Esophagus muscularis mucosa (tissue), 4 donors: ENCODE results near the gene ACTN4. TPM values are rescaled to one million over a fixed set of nuclear protein-coding genes. Genes with fewer than 3 reads are reported as not detected.

Source experiments
- DNase-seq: peaks from one replicate; pipeline ENCODE4 v3.0.0-alpha.2; 2017; ENCODE audit errors: extremely low spot score
- H3K27ac ChIP-seq, 4 donors: fragments of 200-600 bp; sonication (generic); replicated peaks in 1 of 4; 1 replicate in 3 of 4; 2 replicates in 1 of 4; pipeline ENCODE4 v1.5.1; 2016 to 2019; ENCODE audit warnings: mild to moderate bottlenecking in 1 of 4
- H3K27me3 ChIP-seq, 4 donors: fragments of 200-600 bp; sonication (generic); one replicate each; pipeline versions ENCODE4 v1.5.1 to v1.6.0; 2016 to 2019
- H3K36me3 ChIP-seq, 4 donors: fragments of 200-600 bp; sonication (generic); one replicate each; pipeline ENCODE4 v1.5.1; 2016 to 2019
- H3K4me1 ChIP-seq, 4 donors: fragments of 200-600 bp; sonication (generic); one replicate each; pipeline ENCODE4 v1.5.1; 2016 to 2019
- H3K4me3 ChIP-seq, 4 donors: fragments of 200-600 bp; sonication (generic); 1 replicate in 2 of 4; 2 replicates in 2 of 4; pipeline ENCODE4 v1.5.1; 2016 to 2019; ENCODE audit warnings: mild to moderate bottlenecking in 4 of 4, moderate library complexity in 1 of 4
- H3K9me3 ChIP-seq, 4 donors: fragments of 200-600 bp; sonication (generic); 1 replicate in 3 of 4; 2 replicates in 1 of 4; pipeline ENCODE4 v1.5.1; 2016 to 2019
- EP300 ChIP-seq: sonication (generic); formaldehyde crosslinking; IDR thresholded peaks from one replicate; pipeline ENCODE4 v1.6.1; 2017; ENCODE audit warnings: antibody characterized with exemption
- POLR2A ChIP-seq: fragments of 450-650 bp; IDR thresholded peaks from one replicate; pipeline ENCODE4 v1.6.1; 2017; ENCODE audit warnings: antibody characterized with exemption, moderate library complexity, mild to moderate bottlenecking, low read depth
- POLR2AphosphoS5 ChIP-seq, 2 donors: sonication (generic); formaldehyde crosslinking; IDR thresholded peaks; one replicate each; pipeline ENCODE4 v1.6.1; 2017; ENCODE audit warnings: antibody characterized with exemption in 2 of 2
- WGBS: methylation state at CpG from one replicate; pipeline ENCODE4 v1.1.5; 2018; 5-methylcytosine and 5-hydroxymethylcytosine counted together
- intact Hi-C: fragments of 100-400 bp; cut with DNase I; formaldehyde crosslinking; loops from one replicate; pipeline ENCODE4 v1.15.1; 2023
- total RNA-seq, 4 donors: library from RNA; depleted of rRNA; stranded (reverse); fragments of >200 nt; gene quantifications; one replicate each; pipeline versions ENCODE4 v1.1.0 to v1.2.1, GENCODE V29; 2016
- TF ChIP-seq, protein P1 (sequence below), 3 experiments: fragments of 200-600 bp in 2 of 3; fragments of 450-650 bp in 1 of 3; sonication (generic) in 2 of 3; IDR thresholded peaks; one replicate each; pipeline ENCODE4 v1.5.1; 2017 to 2019; ENCODE audit warnings: antibody characterized with exemption in 3 of 3, mild to moderate bottlenecking in 2 of 3, moderate library complexity in 1 of 3

ACTN4 gene
- total RNA-seq, 4 donors from 2014 or later, result 416 to 816 (median 598) TPM

DNA sequence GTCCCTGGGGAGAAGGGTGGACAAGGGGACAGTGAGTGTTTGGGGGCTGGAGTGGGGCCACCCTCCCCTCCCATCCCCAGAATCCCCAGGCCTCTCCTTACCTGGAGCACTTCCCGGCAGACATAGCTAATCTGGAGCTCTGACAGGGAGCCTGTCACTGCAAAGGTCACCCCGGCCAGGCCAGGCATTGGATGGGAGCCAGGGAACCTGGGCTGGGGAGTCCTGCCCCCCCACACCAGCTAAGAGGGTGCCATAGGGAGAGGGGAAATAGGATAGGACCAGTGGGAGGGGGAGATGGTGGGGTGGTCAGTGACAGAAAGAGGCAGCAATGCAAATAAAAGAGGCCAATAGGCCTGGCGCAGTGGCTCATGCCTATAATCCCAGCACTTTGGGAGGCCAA lies 33.2 kb upstream of the ACTN4 start:
- Histone ChIP-seq H3K4me1 (peaks cover 10 to 13% (median 11%) of the 10 kb centered on the region in 4 donors), H3K27ac (no peak overlapping the region), H3K4me3 (no peak overlapping the region), H3K27me3 (no peaks in the 10 kb centered on the region), H3K9me3 (no peaks in the 10 kb centered on the region), H3K36me3 (no peaks in the 10 kb centered on the region)
- WGBS, result 100% methylated on average over 1 of the region's 3 CpGs
- intact Hi-C loops, result no loop called here
- no peak for DNase-seq
- TF ChIP-seq, protein P1, sequence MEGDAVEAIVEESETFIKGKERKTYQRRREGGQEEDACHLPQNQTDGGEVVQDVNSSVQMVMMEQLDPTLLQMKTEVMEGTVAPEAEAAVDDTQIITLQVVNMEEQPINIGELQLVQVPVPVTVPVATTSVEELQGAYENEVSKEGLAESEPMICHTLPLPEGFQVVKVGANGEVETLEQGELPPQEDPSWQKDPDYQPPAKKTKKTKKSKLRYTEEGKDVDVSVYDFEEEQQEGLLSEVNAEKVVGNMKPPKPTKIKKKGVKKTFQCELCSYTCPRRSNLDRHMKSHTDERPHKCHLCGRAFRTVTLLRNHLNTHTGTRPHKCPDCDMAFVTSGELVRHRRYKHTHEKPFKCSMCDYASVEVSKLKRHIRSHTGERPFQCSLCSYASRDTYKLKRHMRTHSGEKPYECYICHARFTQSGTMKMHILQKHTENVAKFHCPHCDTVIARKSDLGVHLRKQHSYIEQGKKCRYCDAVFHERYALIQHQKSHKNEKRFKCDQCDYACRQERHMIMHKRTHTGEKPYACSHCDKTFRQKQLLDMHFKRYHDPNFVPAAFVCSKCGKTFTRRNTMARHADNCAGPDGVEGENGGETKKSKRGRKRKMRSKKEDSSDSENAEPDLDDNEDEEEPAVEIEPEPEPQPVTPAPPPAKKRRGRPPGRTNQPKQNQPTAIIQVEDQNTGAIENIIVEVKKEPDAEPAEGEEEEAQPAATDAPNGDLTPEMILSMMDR (IDR thresholded peaks at IDR 0.05), result no peak
- no peak for TF ChIP-seq POLR2AphosphoS5 (IDR thresholded peaks at IDR 0.05)
- no peak for TF ChIP-seq EP300
- no peak for TF ChIP-seq POLR2A

DNA sequence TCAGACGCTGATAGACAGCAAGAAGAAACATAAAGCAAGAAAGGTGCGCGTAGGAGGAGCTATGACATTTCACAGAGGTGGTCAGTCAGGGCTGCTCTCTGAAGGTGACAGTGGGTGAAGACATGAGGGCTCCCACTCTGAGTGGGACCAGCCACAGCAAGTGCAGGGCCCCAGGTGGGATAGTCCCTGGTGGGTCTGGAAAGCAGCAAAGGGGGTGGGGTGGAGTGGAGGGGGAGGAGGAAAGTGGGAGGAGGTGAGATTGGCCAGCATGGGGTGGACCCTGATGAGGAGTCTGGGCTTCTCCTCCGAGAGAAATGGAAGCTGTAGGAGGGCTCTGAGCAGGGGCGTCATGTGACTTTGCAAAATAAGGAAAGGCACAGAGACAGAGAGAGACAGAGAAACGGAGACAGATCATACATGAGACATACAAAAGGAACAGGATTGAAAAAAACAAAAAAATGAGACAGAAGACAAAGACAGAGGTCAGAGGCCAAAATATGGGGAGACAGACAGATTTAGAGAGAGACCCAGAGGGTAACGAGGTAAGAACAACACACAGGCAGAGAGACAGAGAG lies 32.4 kb upstream of the ACTN4 start:
- intact Hi-C loops, result loop anchor here (5.0 kb wide), 1 partner anchor 213 kb away; the partner anchor contains the start of gene FAM98C
- Histone ChIP-seq H3K27me3 (no peaks in the 10 kb centered on the region), H3K4me3 (no peak overlapping the region), H3K36me3 (peaks cover 0 to 2% (median under 1%) of the 10 kb centered on the region in 4 donors), H3K9me3 (no peaks in the 10 kb centered on the region), H3K4me1 (peaks cover 16 to 21% (median 18%) of the 10 kb centered on the region in 4 donors), H3K27ac (no peak overlapping the region)
- TF ChIP-seq POLR2AphosphoS5 (IDR thresholded peaks at IDR 0.05), result no peak
- TF ChIP-seq EP300, result no peak
- TF ChIP-seq, protein P1 (IDR thresholded peaks at IDR 0.05), result no peak
- no peak for TF ChIP-seq POLR2A
- 76% methylated on average over 7 of the region's 7 CpGs for WGBS
- no peak for DNase-seq

DNA sequence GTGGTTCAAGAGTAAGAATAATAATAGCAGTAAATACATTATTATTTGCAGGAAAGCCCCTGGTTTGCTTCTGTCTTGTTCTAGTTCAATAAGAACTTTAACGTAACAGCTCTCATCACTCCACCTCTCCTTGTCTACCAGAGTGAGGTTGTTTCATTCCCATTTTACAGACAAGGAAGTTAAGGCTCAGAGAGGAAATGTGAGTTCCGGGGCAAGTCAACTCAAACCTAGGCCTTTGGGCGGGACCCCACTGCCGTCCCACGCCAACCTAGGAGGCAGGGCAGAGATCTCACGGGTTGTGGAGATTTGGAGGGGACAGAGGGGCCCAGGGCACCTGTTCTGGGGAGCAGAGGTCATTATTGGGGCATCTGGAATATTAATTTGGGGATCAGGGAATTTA lies 31.2 kb upstream of the ACTN4 start:
- Histone ChIP-seq H3K9me3 (no peaks in the 10 kb centered on the region), H3K27ac (no peak overlapping the region), H3K36me3 (peaks cover 11 to 13% (median 12%) of the 10 kb centered on the region in 4 donors), H3K27me3 (no peaks in the 10 kb centered on the region), H3K4me3 (no peak overlapping the region), H3K4me1 (peaks cover 21 to 31% (median 23%) of the 10 kb centered on the region in 4 donors)
- no peak for DNase-seq
- 94% methylated on average over 6 of the region's 6 CpGs for WGBS
- TF ChIP-seq EP300 (no peak), POLR2A (no peak), POLR2AphosphoS5 (IDR thresholded peaks at IDR 0.05) (no peak)
- TF ChIP-seq, protein P1 (IDR thresholded peaks at IDR 0.05), result no peak
- intact Hi-C loops, result loop anchor here (5.0 kb wide), 1 partner anchor 214 kb away; the partner anchor contains the start of gene FAM98C

DNA sequence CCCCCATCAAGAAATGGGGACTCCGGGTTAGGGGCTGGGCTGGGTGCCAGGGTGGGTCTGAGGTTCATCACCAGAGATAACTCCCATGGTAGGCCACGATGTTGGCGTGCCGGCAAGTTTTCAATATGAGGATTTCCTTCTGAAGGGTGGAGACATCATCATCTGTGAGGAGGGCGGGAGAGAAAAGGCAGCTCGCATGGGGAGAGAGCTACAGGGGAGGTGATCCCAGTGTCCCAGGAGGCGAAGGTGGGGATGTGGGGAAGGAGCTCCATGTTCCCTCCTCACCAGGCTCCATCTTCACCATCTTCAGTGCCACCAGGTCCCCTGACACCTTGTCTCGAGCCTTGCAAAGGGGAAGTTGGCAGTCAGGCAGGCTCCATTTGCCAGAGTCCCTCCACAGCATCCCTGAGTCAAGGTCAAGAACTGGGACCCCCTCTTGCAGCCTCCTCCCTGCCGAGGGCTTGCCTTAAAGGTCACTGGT lies 30.1 kb upstream of the ACTN4 start:
- Histone ChIP-seq H3K36me3 (peaks cover 21 to 24% (median 22%) of the 10 kb centered on the region in 4 donors), H3K27ac (peak overlapping the region in 1 of 4 donors; percentile 87), H3K4me3 (peak overlapping the region; percentile 71 to 91 (median 82)), H3K9me3 (no peaks in the 10 kb centered on the region), H3K4me1 (peaks cover 21 to 31% (median 23%) of the 10 kb centered on the region in 4 donors), H3K27me3 (no peaks in the 10 kb centered on the region)
- TF ChIP-seq, protein P1 (IDR thresholded peaks at IDR 0.05), result no peak
- TF ChIP-seq POLR2A (no peak), POLR2AphosphoS5 (IDR thresholded peaks at IDR 0.05) (no peak), EP300 (no peak)
- DNase-seq, result no peak
- intact Hi-C loops, result loop anchor here (5.0 kb wide), 1 partner anchor 215 kb away; the partner anchor contains the start of gene FAM98C
- 71% methylated on average over 9 of the region's 9 CpGs for WGBS
